Measurements from ENCODE around the gene PREP.

The PREP gene

GRCh38 chr6:105324386-105324950 lies 78.4 kb downstream of the PREP start (continued):
- TF ChIP-seq ZNF704 (tag by site-specific recombination; IDR thresholded peaks at IDR 0.05): no peak

GRCh38 chr6:105322499-105323225 lies 80.2 kb downstream of the PREP start:
- TF ChIP-seq ZNF148 (tag by site-specific recombination; IDR thresholded peaks at IDR 0.05; ENCODE audit: borderline replicate concordance) (no peak), FEZF1 (tag by site-specific recombination; IDR thresholded peaks at IDR 0.05) (peak; percentile 10; the same call in 1 of the 2 replicates)

GRCh38 chr6:105321728-105322127 lies 81.2 kb downstream of the PREP start:
- H3K36me3 ChIP-seq (ENCODE audit: control insufficient read depth in 2 of 2, insufficient read depth in 1 of 2, low read length in 2 of 2): peaks cover 0 to 50% of the 10 kb centered on the region in 2 experiments; a peak in 1 of 3 replicates
- ChIA-PET CTCF (interaction anchor here (0.7 kb wide), 1 partner anchor 14 kb away, joined by 3 read pairs; no protein-coding TSS in a partner anchor), POLR2A (no interaction called here)
- H3K4me3 ChIP-seq (ENCODE audit: low read depth, low read length): no peak overlapping the region
- no peak overlapping the region for H3K27ac ChIP-seq (ENCODE audit: extremely low read depth, low read depth, low read length)
- peaks cover 5% of the 10 kb centered on the region for H3K4me1 ChIP-seq (ENCODE audit: control insufficient read depth, insufficient read depth, low read length)
- TF ChIP-seq GLIS2 (tag by site-specific recombination; IDR thresholded peaks at IDR 0.05): no peak
- no peak for TF ChIP-seq ZNF521 (tag by site-specific recombination; IDR thresholded peaks at IDR 0.05)
- TF ChIP-seq FEZF1 (tag by site-specific recombination; IDR thresholded peaks at IDR 0.05): peak; percentile 31; the same call in 1 of the 2 replicates
- TF ChIP-seq ZFP69B (tag by site-specific recombination; IDR thresholded peaks at IDR 0.05): no peak
- TF ChIP-seq KLF1 (tag by site-specific recombination; IDR thresholded peaks at IDR 0.05): no peak
- no peaks in the 10 kb centered on the region for H3K9me3 ChIP-seq (ENCODE audit: control insufficient read depth, insufficient read depth, low read depth, low read length)

More at GRCh38 chr6:105322499-105323225, 80.2 kb downstream of the PREP start:
- Histone ChIP-seq H3K27ac (ENCODE audit: extremely low read depth, low read depth, low read length) (no peak overlapping the region), H3K36me3 (ENCODE audit: control insufficient read depth in 2 of 2, insufficient read depth in 1 of 2, low read length in 2 of 2) (peaks cover 0 to 44% of the 10 kb centered on the region in 2 experiments; a peak in 1 of 3 replicates), H3K4me3 (ENCODE audit: low read depth, low read length) (no peak overlapping the region), H3K9me3 (ENCODE audit: control insufficient read depth, insufficient read depth, low read depth, low read length) (no peaks in the 10 kb centered on the region), H3K4me1 (ENCODE audit: control insufficient read depth, insufficient read depth, low read length) (peaks cover 14% of the 10 kb centered on the region)
- POLR2A ChIA-PET: no interaction called here
- CTCF ChIA-PET: interaction anchor here (0.6 to 1.5 kb wide), 3 partner anchors 40 to 447 kb away, joined by 4 to 5 read pairs (median 5); no protein-coding TSS in a partner anchor

GRCh38 chr6:105321207-105321606 lies 81.7 kb downstream of the PREP start:
- Histone ChIP-seq H3K4me3 (ENCODE audit: low read depth, low read length) (no peak overlapping the region), H3K27ac (ENCODE audit: extremely low read depth, low read depth, low read length) (no peak overlapping the region), H3K4me1 (ENCODE audit: control insufficient read depth, insufficient read depth, low read length) (peaks cover under 1% of the 10 kb centered on the region; the same call in 1 of the 2 replicates), H3K9me3 (ENCODE audit: control insufficient read depth, insufficient read depth, low read depth, low read length) (no peaks in the 10 kb centered on the region), H3K36me3 (ENCODE audit: control insufficient read depth in 2 of 2, insufficient read depth in 1 of 2, low read length in 2 of 2) (peaks cover 0 to 49% of the 10 kb centered on the region in 2 experiments; a peak in 1 of 3 replicates)
- TF ChIP-seq ZNF239 (tag by site-specific recombination; IDR thresholded peaks at IDR 0.05): no peak
- TF ChIP-seq ZNF366 (tag by site-specific recombination; conservative IDR thresholded peaks at IDR 0.05): no peak
- no peak for TF ChIP-seq ZNF510 (tag by site-specific recombination; IDR thresholded peaks at IDR 0.05; ENCODE audit: insufficient replicate concordance)
- no peak for TF ChIP-seq ZSCAN5A (tag by site-specific recombination; IDR thresholded peaks at IDR 0.05)
- TF ChIP-seq ZNF561 (tag by site-specific recombination; IDR thresholded peaks at IDR 0.05; ENCODE audit: borderline replicate concordance): no peak
- TF ChIP-seq PRDM1 (tag by site-specific recombination; IDR thresholded peaks at IDR 0.05): no peak
- TF ChIP-seq ZNF621 (tag by site-specific recombination; IDR thresholded peaks at IDR 0.05): no peak
- no peak for TF ChIP-seq ZNF768 (tag by site-specific recombination; IDR thresholded peaks at IDR 0.05)
- no peak for TF ChIP-seq ZNF433 (tag by site-specific recombination; IDR thresholded peaks at IDR 0.05; ENCODE audit: low read depth)
- ChIA-PET CTCF (interaction anchor here (0.7 kb wide), 1 partner anchor 13 kb away, joined by 3 read pairs; no protein-coding TSS in a partner anchor), POLR2A (no interaction called here)
